Stomach (tissue), 9 donors: ENCODE measurements around the gene CASTOR1. TPM values are rescaled to one million over a fixed set of nuclear protein-coding genes. Genes with fewer than 3 reads are reported as not detected.

Experiments used
- DNase-seq, 2 donors: peaks; one replicate each; pipeline versions ENCODE4 v3.0.0 to v3.0.0-alpha.2; 2013 to 2019
- H3K27ac ChIP-seq, 5 donors: fragments of 200-600 bp in 4 of 5; sonication (generic) in 4 of 5; one replicate each; pipeline ENCODE4 v1.5.1; 2013 to 2019; ENCODE audit warnings: mild to moderate bottlenecking in 1 of 5, moderate library complexity in 1 of 5
- H3K27me3 ChIP-seq, 3 donors: fragments of 200-600 bp; sonication (generic); one replicate each; pipeline ENCODE4 v1.5.1; 2017 to 2019; ENCODE audit warnings: mixed run types in 1 of 3
- H3K36me3 ChIP-seq, 4 donors: fragments of 200-600 bp; sonication (generic); 1 replicate in 3 of 4; 2 replicates in 1 of 4; pipeline ENCODE4 v1.5.1; 2016 to 2019
- H3K4me1 ChIP-seq, 4 donors: fragments of 200-600 bp; sonication (generic); one replicate each; pipeline ENCODE4 v1.5.1; 2016 to 2019
- H3K4me3 ChIP-seq, 4 donors: fragments of 200-600 bp; sonication (generic) in 3 of 4; one replicate each; pipeline ENCODE4 v1.5.1; 2016 to 2019; ENCODE audit warnings: mild to moderate bottlenecking in 1 of 4
- H3K9me3 ChIP-seq, 4 donors: fragments of 200-600 bp; sonication (generic); one replicate each; pipeline ENCODE4 v1.5.1; 2016 to 2019
- CTCF ChIP-seq, 7 experiments: fragments of 450-650 bp in 4 of 7; fragments of 200-600 bp in 3 of 7; sonication (generic) in 3 of 7; IDR thresholded peaks; one replicate each; pipeline ENCODE4 v1.5.1; 2016 to 2019; ENCODE audit warnings: antibody characterized with exemption in 7 of 7, control low read depth in 2 of 7, mild to moderate bottlenecking in 1 of 7
- EP300 ChIP-seq: sonication (generic); formaldehyde crosslinking; IDR thresholded peaks from one replicate; pipeline ENCODE4 v1.6.1; 2017; ENCODE audit warnings: antibody characterized with exemption
- POLR2A ChIP-seq, 4 donors: fragments of 450-650 bp; IDR thresholded peaks; one replicate each; pipeline ENCODE4 v1.6.1; 2016; ENCODE audit warnings: antibody characterized with exemption in 4 of 4, control low read depth in 2 of 4, mild to moderate bottlenecking in 1 of 4, moderate library complexity in 1 of 4
- POLR2AphosphoS5 ChIP-seq, 3 donors: sonication (generic); formaldehyde crosslinking; IDR thresholded peaks; one replicate each; pipeline ENCODE4 v1.6.1; 2016; ENCODE audit warnings: antibody characterized with exemption in 3 of 3
- WGBS, 5 donors: extraction: QIAGEN DNeasy Blood & Tissue Kit in 3 of 5; methylation state at CpG; one replicate each; pipeline versions ENCODE4 v1.1.5 to v1.1.7; 2013 to 2018; 5-methylcytosine and 5-hydroxymethylcytosine counted together
- intact Hi-C: fragments of 100-400 bp; cut with DNase I; formaldehyde crosslinking; loops from one replicate; pipeline ENCODE4 v1.15.1; 2023; ENCODE audit warnings: low total_unique reads
- polyA plus RNA-seq, 3 donors: library from polyadenylated mRNA; stranded (reverse); fragments of 200-250 nt; gene quantifications; one replicate each; pipeline ENCODE4 v1.2.3, GENCODE V29; 2013
- total RNA-seq, 5 donors: library from RNA; depleted of rRNA; stranded (reverse); fragments of >200 nt; gene quantifications; one replicate each; pipeline versions ENCODE4 v1.1.0 to v1.2.3, GENCODE V29; 2014 to 2016
- donor health status: healthy with polysubstance abuse.
- donor health status: Bipolar disorder and iron deficiency.
- donor health status: healthy.

CASTOR1 gene
- total and polyA plus RNA-seq, 8 donors = 1.2 to 57.8 (median 5.3) TPM

DNA sequence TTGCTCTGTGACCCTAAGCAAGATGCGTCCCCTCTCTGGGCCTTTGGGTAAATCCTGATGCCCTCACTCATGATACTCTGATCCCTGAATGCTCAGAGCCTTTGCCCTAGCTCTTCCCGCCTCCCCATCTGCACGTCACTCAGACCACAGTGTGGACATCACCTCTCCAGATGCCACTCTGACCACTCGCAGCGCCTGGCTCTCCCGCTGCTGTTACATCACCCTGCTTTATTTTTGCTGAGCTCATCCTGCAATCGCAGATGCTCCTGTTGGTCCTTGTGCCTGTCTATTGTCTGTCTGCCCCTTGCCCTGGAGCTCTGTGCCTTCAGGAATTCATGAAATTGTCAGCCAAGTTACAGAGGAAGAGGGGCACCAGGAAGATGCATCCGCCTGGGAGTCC, 28.2 kb downstream of the CASTOR1 start:
- TF ChIP-seq EP300 = no peak
- TF ChIP-seq POLR2A (IDR thresholded peaks at IDR 0.05) = no peak
- no peak for TF ChIP-seq CTCF (IDR thresholded peaks at IDR 0.05)
- TF ChIP-seq POLR2AphosphoS5 (IDR thresholded peaks at IDR 0.05) = no peak
- Histone ChIP-seq H3K4me3 (no peak overlapping the region), H3K9me3 (no peaks in the 10 kb centered on the region), H3K36me3 (no peaks in the 10 kb centered on the region), H3K27ac (no peak overlapping the region), H3K4me1 (peaks cover 6 to 40% (median 13%) of the 10 kb centered on the region in 4 donors), H3K27me3 (no peaks in the 10 kb centered on the region)
- 76 to 90% (median 87%) methylated on average over 8 of the region's 8 CpGs for WGBS, 5 donors
- DNase-seq = no peak
- intact Hi-C loops = loop anchor here (5.0 kb wide), 1 partner anchor 154 kb away; no protein-coding TSS in a partner anchor

DNA sequence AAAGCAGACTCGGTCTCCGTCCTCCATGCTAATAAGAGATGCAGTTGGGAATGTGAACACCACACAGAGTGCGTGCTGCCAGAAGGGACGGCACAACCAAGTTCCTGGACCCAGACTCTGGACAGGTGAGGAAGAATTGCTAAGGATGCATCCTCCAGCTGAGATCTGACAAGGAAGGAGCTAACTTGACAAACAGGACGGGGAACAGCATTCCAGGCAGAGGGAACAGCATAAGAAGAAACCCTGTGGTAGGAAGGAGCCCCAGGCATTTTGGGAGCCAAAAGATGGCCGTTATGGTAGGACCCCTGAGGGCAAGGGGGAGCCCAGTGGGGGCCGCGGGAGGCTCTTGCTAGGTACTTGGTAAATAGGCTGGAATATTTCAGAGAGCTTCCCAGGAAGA, 28.6 kb downstream of the CASTOR1 start:
- intact Hi-C loops = loop anchor here (5.0 kb wide), 1 partner anchor 153 kb away; no protein-coding TSS in a partner anchor
- TF ChIP-seq POLR2A (IDR thresholded peaks at IDR 0.05) = no peak
- TF ChIP-seq CTCF (IDR thresholded peaks at IDR 0.05) = no peak
- no peak for TF ChIP-seq POLR2AphosphoS5 (IDR thresholded peaks at IDR 0.05)
- no peak for TF ChIP-seq EP300

GRCh38 chr22:30260276-30260675, 29.0 kb downstream of the CASTOR1 start:
- intact Hi-C loops = loop anchor here (5.0 kb wide), 1 partner anchor 153 kb away; no protein-coding TSS in a partner anchor

More for the DNA sequence above, 28.6 kb downstream of the CASTOR1 start:
- Histone ChIP-seq H3K27ac (no peak overlapping the region), H3K4me3 (no peak overlapping the region), H3K36me3 (no peaks in the 10 kb centered on the region), H3K27me3 (no peaks in the 10 kb centered on the region), H3K9me3 (no peaks in the 10 kb centered on the region), H3K4me1 (peaks cover 6 to 44% (median 17%) of the 10 kb centered on the region in 4 donors)
- no peak for DNase-seq
- 81 to 91% (median 88%) methylated on average over 8 of the region's 8 CpGs for WGBS, 5 donors

GRCh38 chr22:30254314-30254713, 35.0 kb downstream of the CASTOR1 start:
- no peak for DNase-seq
- TF ChIP-seq POLR2AphosphoS5 (IDR thresholded peaks at IDR 0.05) = no peak
- TF ChIP-seq CTCF (IDR thresholded peaks at IDR 0.05) = no peak
- no peak for TF ChIP-seq EP300
- no peak for TF ChIP-seq POLR2A (IDR thresholded peaks at IDR 0.05)
- H3K36me3 ChIP-seq = no peaks in the 10 kb centered on the region
- peaks cover 22 to 70% (median 33%) of the 10 kb centered on the region in 4 donors for H3K4me1 ChIP-seq
- peak overlapping the region in 2 of 5 donors; percentile 13 to 62 for H3K27ac ChIP-seq
- intact Hi-C loops = loop anchor here (5.0 kb wide), 1 partner anchor 142 kb away; no protein-coding TSS in a partner anchor
- H3K9me3 ChIP-seq = no peaks in the 10 kb centered on the region
- WGBS, 5 donors = 70 to 89% (median 82%) methylated on average over 6 of the region's 6 CpGs
- H3K27me3 ChIP-seq = peaks cover 0 to 4% (median 0%) of the 10 kb centered on the region in 3 donors
- H3K4me3 ChIP-seq = no peak overlapping the region

More at GRCh38 chr22:30260276-30260675, 29.0 kb downstream of the CASTOR1 start:
- no peak for TF ChIP-seq POLR2A (IDR thresholded peaks at IDR 0.05)
- no peak for TF ChIP-seq POLR2AphosphoS5 (IDR thresholded peaks at IDR 0.05)
- no peak for TF ChIP-seq CTCF (IDR thresholded peaks at IDR 0.05)
- no peak for TF ChIP-seq EP300
- Histone ChIP-seq H3K27ac (no peak overlapping the region), H3K4me1 (peaks cover 6 to 44% (median 17%) of the 10 kb centered on the region in 4 donors), H3K27me3 (no peaks in the 10 kb centered on the region), H3K36me3 (no peaks in the 10 kb centered on the region), H3K9me3 (no peaks in the 10 kb centered on the region), H3K4me3 (no peak overlapping the region)
- DNase-seq = no peak
- 84 to 95% (median 91%) methylated on average over 10 to 11 of the region's 11 CpGs for WGBS, 5 donors
